ENCODE measurements around the gene HSPB7.
A peak's percentile ranks its signal among the peaks of the same experiment; 100 is the strongest.

HSPB7 gene

DNA sequence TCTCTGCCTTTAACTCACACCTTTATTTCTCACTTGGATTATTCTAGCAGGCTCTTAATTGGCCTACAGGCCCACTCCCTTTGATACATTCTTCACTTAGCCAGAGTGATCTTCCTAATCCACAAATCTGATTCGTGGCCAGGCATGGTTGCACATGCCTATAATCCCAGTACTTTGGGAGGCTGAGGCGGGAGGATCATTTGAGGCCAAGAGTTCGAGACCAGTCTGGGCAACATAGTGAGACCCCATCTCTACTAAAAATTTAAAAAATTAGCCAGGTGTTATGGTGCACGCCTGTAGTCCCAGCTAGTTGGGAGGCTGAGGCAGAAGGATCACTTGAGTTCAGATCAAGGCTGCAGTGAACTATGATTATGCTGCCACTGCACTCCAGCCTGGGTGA is 44.1 kb downstream of the HSPB7 start:
- DNase-seq, result no peak

DNA sequence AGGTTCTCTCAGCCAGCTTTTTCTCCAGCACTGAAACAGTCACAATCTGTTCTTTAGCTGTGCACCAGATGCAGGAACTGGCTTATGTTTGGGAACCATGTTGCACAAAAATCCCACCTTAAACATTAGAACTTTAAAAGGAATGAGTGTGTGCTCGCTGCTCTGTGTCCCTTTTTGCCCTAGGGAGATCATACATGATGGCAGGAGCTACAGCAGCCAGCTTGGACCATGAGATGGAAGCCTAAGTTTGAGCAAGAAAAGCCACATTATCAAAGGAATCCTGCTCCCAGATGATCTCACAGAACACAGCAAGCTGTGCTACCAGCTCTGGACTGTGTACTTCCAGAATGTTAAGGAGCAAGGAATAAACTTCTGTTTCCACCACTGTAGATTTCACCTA is 45.4 kb downstream of the HSPB7 start:
- DNase-seq, result no peak

DNA sequence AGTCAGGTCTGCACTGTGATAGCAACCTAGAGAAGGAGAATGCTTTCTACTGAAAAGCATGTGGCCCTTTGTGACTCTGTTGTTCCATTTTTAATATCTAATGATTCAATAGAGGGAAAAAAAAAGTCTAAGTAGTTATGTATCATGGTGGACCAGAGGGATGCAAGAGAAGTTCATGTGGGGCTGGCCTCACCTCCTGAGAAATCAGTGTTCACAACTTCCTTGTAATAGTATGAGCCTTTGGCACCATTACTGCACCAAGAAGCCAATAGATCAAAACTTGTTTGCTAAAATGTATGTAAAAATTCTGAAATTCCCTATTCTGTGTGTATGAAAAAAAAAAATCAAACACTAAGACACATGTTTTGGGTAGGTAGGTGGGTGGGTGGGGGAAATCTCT is 46.9 kb downstream of the HSPB7 start:
- DNase-seq, result no peak

DNA sequence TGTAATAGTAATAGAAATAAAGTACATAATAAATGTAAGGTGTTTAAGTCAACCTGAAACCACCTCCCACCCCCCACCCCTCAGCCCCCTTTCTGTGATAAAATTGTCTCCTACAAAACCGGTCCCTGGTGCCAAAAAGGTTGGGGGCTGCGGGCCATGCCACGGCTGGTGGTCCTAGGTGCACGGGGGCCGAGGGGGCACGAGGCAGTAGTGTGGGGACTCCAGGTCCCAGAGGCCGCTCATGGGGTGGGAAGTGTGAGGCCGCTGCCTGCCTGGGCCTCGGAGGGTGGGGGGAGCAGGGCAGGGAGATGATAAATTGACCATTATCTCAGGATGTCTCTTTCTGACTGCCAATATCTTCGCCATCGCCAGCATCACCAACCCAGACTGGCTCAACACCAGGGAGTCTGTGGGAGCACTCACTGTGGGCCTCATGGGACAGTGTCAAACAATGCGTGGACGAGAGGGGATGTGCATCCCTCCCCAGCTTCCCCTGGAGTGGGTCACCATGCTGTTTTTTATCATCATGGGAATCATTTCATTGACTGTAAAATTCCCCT is 48.4 kb downstream of the HSPB7 start:
- no peak for DNase-seq

DNA sequence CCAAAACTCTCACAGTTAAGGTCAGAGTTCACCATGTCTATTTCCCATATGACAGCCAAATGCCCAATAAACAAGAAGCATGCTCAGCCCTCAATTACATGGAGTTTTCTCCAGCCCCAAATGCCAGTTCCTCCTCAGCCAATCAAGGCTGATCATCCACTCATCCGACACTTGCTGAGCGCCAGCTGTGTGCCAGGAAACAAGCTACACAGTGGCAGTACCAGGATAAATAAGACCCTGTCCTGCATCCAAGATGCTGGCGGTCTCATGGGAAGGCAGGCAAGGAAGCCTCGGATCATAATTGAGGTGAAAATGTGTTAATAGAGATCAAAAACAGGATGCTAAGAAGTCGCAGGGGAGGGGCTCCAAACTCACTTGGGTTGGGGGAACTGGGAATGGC is 49.7 kb downstream of the HSPB7 start:
- DNase-seq, result no peak

DNA sequence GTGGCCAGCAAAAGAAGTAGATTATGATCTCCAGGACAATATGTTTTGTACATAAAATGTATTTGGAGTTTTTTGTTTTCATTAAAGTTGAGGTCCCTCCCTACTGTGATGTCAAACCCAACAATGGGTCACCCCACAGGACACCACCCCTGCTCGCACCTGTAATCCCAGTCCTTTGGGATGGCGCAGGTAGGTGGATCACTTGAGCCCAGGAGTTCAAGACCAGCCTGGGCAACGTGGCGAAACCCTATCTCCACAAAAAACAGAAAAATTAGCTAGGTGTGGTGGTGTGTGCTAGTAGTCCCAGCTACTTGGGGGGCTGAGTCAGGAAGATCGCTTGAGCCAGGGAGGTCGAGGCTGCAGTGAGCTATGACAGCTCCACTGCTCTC is 50.9 kb downstream of the HSPB7 start:
- no peak for DNase-seq

DNA sequence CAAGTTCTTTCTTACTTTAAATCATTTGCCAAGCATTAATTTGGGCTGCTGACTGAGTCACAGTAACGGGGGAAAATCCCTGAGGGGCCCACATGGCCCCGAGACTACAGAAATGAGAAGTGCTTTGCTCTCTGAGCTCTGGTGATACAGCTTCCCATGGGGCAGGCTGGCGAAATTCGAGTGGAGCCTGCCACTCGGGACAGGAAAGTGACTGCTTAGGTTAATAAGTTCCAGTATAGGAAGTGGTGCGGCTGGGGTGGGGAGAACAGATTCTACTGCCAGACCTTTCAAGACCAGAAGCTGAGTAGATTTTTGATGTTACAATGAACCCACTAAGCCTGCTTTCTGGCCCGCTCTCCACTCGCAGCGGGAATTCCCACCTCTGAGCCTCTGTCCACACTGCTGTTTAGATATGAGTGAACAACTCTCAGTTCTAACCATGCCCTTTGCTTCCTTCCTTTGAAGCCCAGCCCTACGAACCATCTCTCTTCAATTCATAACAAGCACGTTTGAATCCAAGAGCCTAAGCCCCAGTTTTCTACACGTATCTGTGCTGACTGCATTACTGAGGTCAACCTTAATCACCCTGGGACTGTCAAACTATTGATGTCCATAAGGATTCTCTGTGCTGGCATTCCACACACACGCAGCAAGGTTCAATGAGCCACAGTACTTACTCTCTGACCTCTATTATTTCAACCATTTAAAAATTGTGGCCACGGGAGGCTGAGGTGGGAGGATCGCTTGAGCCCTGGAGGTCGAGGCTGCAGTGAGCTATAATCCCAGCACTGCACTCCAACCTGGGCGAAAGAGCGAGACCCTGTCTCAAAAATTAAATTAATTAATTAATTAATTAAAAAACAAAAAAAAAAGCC is 51.5 kb downstream of the HSPB7 start:
- DNase-seq, result peak; percentile 85

DNA sequence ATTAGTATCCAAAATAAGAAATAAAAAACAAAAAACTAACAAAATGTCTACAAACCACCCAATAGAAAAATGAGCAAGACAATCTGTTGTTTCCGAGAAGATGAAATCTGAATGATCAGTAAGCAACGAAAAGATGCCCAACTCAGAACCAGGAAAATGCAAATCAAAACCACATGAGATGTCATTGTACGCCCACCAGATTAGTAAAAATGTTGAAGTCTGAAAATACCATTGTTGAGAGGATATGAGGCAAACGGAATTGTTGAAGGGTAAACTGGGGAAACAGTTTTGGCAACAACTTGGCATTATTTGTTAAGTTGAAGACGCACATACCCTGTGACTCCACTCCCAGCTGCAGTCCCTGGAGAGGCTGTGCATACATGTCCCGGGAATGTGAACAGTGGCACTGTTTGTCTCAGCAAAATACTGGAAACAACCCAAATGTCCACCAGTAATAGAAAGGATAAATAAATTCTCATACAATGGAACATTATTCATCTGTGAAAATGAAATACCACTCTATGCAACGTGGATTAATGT is 52.5 kb downstream of the HSPB7 start:
- no peak for DNase-seq
